Breast epithelium (tissue), 4 donors: ENCODE measurements around the gene FBXO7. TPM values are rescaled to one million over a fixed set of nuclear protein-coding genes. Genes with fewer than 3 reads are reported as not detected.

Experiments
- DNase-seq, 2 donors: peaks; one replicate each; pipeline ENCODE4 v3.0.0-alpha.2; 2019; ENCODE audit warnings: low spot score in 2 of 2
- H3K27ac ChIP-seq, 2 donors: fragments of 200-600 bp; sonication (generic) in 1 of 2; one replicate each; pipeline ENCODE4 v1.5.1; 2016 to 2019; ENCODE audit warnings: mild to moderate bottlenecking in 1 of 2
- H3K27me3 ChIP-seq, 2 donors: fragments of 200-600 bp; sonication (generic) in 1 of 2; one replicate each; pipeline versions ENCODE4 v1.5.1 to v1.6.0; 2017 to 2019; ENCODE audit warnings: control low read depth in 1 of 2, mild to moderate bottlenecking in 1 of 2
- H3K36me3 ChIP-seq: fragments of 200-600 bp; one replicate; pipeline ENCODE4 v1.5.1; 2019
- H3K4me1 ChIP-seq, 2 donors: fragments of 200-600 bp; sonication (generic); one replicate each; pipeline ENCODE4 v1.5.1; 2016 to 2019; ENCODE audit warnings: control low read depth in 1 of 2
- H3K4me3 ChIP-seq, 3 donors: fragments of 200-600 bp; sonication (generic); 1 replicate in 2 of 3; 2 replicates in 1 of 3; pipeline ENCODE4 v1.5.1; 2016 to 2019; ENCODE audit warnings: mild to moderate bottlenecking in 3 of 3, moderate library complexity in 2 of 3
- H3K9me3 ChIP-seq, 2 donors: fragments of 200-600 bp; sonication (generic) in 1 of 2; one replicate each; pipeline ENCODE4 v1.5.1; 2016 to 2019; ENCODE audit warnings: control low read depth in 1 of 2
- POLR2A ChIP-seq: fragments of 450-650 bp; IDR thresholded peaks from one replicate; pipeline ENCODE4 v1.6.1; 2016; ENCODE audit warnings: antibody characterized with exemption, mild to moderate bottlenecking, moderate library complexity
- POLR2AphosphoS5 ChIP-seq, 3 donors: sonication (generic); formaldehyde crosslinking; IDR thresholded peaks; one replicate each; pipeline ENCODE4 v1.6.1; 2017; ENCODE audit warnings: antibody characterized with exemption in 3 of 3
- intact Hi-C: fragments of 100-400 bp; cut with DNase I; formaldehyde crosslinking; loops from one replicate; pipeline ENCODE4 v1.15.1; 2023; ENCODE audit warnings: low total_unique reads
- total RNA-seq, 3 donors: library from RNA; depleted of rRNA; stranded (reverse); fragments of >200 nt; gene quantifications; one replicate each; pipeline ENCODE4 v1.1.0, GENCODE V29; 2016
- TF ChIP-seq, protein P1 (sequence below), 3 donors: fragments of 450-650 bp; IDR thresholded peaks; one replicate each; pipeline ENCODE4 v1.5.1; 2016 to 2017; ENCODE audit warnings: antibody characterized with exemption in 3 of 3, mild to moderate bottlenecking in 3 of 3, moderate library complexity in 3 of 3

The FBXO7 gene
- total RNA-seq, 3 donors from 2014 or later = 73.7 to 119 (median 107) TPM

DNA sequence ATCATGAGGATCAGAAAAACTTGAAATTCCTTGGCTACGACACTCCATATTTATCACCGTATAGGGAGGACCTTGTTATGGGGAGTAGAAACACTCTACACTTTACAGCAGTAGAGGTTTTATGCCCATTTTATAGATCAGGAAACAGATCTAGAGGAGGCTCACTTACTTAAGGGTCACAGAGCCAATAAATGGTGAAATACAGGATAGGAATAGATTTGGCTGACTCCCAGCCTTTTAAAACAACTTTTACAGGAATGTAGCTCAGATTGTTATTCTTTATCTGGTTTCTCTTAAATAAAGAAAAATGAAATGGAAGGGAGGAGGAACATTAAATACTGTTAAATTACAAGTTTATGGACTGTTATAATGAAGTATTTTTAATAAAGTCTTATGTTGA is 14.8 kb downstream of the FBXO7 start:
- Histone ChIP-seq H3K4me1 (no peaks in the 10 kb centered on the region), H3K27me3 (no peaks in the 10 kb centered on the region), H3K27ac (no peak overlapping the region), H3K9me3 (no peaks in the 10 kb centered on the region), H3K36me3 (no peaks in the 10 kb centered on the region), H3K4me3 (no peak overlapping the region)
- intact Hi-C loops = no loop called here
- TF ChIP-seq, protein P1, sequence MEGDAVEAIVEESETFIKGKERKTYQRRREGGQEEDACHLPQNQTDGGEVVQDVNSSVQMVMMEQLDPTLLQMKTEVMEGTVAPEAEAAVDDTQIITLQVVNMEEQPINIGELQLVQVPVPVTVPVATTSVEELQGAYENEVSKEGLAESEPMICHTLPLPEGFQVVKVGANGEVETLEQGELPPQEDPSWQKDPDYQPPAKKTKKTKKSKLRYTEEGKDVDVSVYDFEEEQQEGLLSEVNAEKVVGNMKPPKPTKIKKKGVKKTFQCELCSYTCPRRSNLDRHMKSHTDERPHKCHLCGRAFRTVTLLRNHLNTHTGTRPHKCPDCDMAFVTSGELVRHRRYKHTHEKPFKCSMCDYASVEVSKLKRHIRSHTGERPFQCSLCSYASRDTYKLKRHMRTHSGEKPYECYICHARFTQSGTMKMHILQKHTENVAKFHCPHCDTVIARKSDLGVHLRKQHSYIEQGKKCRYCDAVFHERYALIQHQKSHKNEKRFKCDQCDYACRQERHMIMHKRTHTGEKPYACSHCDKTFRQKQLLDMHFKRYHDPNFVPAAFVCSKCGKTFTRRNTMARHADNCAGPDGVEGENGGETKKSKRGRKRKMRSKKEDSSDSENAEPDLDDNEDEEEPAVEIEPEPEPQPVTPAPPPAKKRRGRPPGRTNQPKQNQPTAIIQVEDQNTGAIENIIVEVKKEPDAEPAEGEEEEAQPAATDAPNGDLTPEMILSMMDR (IDR thresholded peaks at IDR 0.05) = no peak
- TF ChIP-seq POLR2A (no peak), POLR2AphosphoS5 (IDR thresholded peaks at IDR 0.05) (no peak)
- no peak for DNase-seq

DNA sequence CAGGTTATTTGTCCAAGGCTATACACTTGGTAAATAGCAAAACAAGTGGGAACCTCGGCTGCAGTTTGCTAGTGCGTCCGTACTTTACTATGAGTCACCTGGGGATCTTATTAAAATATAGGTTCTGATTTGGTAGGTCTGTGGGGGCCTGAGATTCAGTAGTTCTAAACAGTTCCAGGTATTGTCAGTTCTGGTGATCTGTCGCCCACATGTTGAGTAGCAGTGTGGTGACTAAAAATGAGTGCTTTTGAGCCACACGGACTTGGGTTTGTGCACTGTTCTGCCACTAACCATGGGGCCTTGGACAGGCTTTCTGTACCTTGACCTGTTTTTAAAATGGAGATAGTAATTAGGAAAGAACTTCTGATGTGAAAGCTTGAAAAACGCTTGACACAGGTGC is 15.7 kb downstream of the FBXO7 start:
- no peaks in the 10 kb centered on the region for H3K9me3 ChIP-seq
- H3K4me3 ChIP-seq = no peak overlapping the region
- no peak for TF ChIP-seq POLR2A
- DNase-seq = no peak
- no peaks in the 10 kb centered on the region for H3K36me3 ChIP-seq
- no peaks in the 10 kb centered on the region for H3K4me1 ChIP-seq
- no peaks in the 10 kb centered on the region for H3K27me3 ChIP-seq
- H3K27ac ChIP-seq = no peak overlapping the region
- intact Hi-C loops = no loop called here

DNA sequence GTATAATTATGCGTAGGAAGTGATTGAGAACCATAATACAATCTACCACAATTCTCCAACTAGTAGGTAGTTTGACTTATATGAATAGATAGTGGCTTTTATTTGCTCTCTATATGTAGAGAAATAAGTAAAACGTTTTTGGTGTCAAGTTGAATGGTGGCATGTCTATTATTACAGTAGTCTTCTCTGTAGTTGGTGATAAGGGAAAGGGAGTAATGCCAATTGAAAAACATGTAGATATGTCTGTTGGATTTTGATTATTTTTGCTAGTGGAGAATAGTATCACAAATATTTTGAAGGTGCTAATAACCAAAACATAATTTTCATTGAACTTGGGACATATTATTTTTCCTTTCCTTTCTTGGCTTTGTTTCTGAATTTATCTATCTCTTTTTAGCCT is 17.5 kb downstream of the FBXO7 start:
- TF ChIP-seq POLR2AphosphoS5 (IDR thresholded peaks at IDR 0.05) = no peak
- TF ChIP-seq POLR2A = no peak
- TF ChIP-seq, protein P1 (IDR thresholded peaks at IDR 0.05) = no peak
- Histone ChIP-seq H3K9me3 (no peaks in the 10 kb centered on the region), H3K27me3 (no peaks in the 10 kb centered on the region), H3K36me3 (no peaks in the 10 kb centered on the region), H3K4me1 (no peaks in the 10 kb centered on the region), H3K4me3 (no peak overlapping the region), H3K27ac (no peak overlapping the region)
- no peak for DNase-seq
- intact Hi-C loops = no loop called here

DNA sequence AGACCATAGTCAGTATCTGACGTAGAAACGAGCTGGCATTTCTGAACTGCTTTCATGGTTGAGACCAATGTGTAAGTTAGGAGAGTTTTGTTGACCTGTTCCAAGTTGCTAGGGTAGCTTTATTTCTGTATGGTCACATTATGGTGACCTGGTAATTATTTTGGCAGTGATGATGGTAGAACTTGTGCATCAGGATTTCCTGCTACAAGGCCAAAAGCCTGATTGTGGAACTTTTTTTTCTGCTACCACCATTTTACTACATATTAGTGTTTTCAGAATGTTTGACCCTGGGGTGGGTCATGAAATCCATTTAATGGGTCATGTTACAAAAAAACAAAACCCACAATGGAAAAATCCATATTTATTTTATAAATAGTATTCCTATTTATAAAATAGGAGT is 18.9 kb downstream of the FBXO7 start:
- no peak for DNase-seq
- TF ChIP-seq POLR2AphosphoS5 (IDR thresholded peaks at IDR 0.05) (no peak), POLR2A (no peak)
- TF ChIP-seq, protein P1 (IDR thresholded peaks at IDR 0.05) = no peak
- Histone ChIP-seq H3K27ac (no peak overlapping the region), H3K4me1 (no peaks in the 10 kb centered on the region), H3K27me3 (no peaks in the 10 kb centered on the region), H3K4me3 (no peak overlapping the region), H3K36me3 (no peaks in the 10 kb centered on the region), H3K9me3 (no peaks in the 10 kb centered on the region)
- intact Hi-C loops = no loop called here

DNA sequence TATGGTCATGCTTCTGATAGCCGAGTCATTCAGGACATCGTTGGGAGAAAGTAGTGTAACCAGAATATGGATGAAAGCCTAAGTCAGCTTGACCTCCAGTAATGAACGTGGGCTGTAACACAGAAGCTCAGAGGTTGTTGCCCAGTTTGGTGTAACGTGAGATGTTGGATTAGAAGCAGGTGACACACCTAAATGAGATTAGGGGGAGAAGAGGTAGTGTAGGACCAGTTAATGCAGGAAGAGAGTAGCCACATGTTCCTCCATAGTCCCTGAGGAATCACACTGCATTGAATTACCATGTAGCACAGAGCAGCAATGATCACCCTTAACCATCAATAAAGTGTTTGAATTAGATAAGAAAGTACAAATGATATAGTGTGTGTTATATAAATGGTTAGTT is 20.4 kb downstream of the FBXO7 start:
- intact Hi-C loops = no loop called here
- DNase-seq = no peak
- Histone ChIP-seq H3K9me3 (no peaks in the 10 kb centered on the region), H3K36me3 (no peaks in the 10 kb centered on the region), H3K4me1 (no peaks in the 10 kb centered on the region), H3K27me3 (no peaks in the 10 kb centered on the region), H3K4me3 (no peak overlapping the region), H3K27ac (no peak overlapping the region)
- TF ChIP-seq POLR2A = no peak
- TF ChIP-seq, protein P1 (IDR thresholded peaks at IDR 0.05) = no peak
- no peak for TF ChIP-seq POLR2AphosphoS5 (IDR thresholded peaks at IDR 0.05)

DNA sequence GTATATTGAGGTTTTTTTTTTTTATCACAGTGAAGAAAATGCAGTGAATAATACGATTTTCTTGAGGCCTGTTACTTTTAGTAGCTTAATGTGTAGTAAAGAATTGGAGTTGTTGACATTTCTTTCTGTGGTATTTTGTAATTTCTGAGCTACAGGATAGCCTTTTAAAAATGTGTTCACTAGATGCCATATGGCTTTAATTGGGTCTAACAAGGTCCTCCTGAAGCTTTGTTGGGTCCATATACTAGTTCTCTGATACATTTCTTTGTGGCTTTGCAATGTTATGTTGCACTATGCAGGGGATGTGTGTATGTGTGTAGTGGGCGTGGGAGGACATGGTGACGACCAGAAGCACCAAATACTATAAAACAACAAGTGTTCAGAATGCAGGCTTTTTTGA is 25.1 kb downstream of the FBXO7 start:
- DNase-seq = no peak
- H3K36me3 ChIP-seq = no peaks in the 10 kb centered on the region
- no peaks in the 10 kb centered on the region for H3K4me1 ChIP-seq
- no peaks in the 10 kb centered on the region for H3K27me3 ChIP-seq
- H3K9me3 ChIP-seq = no peaks in the 10 kb centered on the region
- H3K27ac ChIP-seq = no peak overlapping the region
- no peak overlapping the region for H3K4me3 ChIP-seq
- intact Hi-C loops = no loop called here
- TF ChIP-seq, protein P1 (IDR thresholded peaks at IDR 0.05) = no peak
- TF ChIP-seq POLR2A = no peak
- TF ChIP-seq POLR2AphosphoS5 (IDR thresholded peaks at IDR 0.05) = no peak
